ENCODE results near the gene MIER2.
A peak's percentile ranks its signal among the peaks of the same experiment; 100 is the strongest.

MIER2 gene

DNA sequence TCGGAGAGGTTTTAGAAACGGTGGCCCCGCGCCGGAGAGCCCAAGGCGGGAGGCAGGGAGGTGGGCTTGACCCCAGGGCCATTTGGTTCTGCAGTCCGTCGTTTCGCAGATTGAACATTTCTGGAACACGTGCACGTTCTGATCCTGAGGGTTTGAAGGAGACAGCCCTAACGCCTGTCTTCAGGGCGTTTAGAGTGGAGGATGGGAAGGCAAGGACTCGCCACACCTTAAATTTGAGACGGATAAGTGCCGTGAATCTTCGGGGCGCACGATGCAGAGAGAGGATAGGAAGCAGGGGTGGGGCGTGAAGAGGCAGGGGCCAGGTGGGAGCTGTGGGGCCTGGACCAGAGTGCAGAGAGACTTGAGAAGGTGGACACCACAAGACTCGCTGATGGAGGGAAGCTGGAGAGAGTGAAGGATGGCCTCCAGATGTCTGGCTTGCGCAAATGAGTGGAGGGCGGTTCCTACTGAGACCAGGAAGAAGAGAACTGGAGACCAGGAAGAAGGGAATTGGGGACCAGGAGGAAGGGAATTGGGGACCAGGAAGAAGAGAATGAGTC, 804 bp upstream of the MIER2 start:
- no peak overlapping the region for H3K27ac ChIP-seq

DNA sequence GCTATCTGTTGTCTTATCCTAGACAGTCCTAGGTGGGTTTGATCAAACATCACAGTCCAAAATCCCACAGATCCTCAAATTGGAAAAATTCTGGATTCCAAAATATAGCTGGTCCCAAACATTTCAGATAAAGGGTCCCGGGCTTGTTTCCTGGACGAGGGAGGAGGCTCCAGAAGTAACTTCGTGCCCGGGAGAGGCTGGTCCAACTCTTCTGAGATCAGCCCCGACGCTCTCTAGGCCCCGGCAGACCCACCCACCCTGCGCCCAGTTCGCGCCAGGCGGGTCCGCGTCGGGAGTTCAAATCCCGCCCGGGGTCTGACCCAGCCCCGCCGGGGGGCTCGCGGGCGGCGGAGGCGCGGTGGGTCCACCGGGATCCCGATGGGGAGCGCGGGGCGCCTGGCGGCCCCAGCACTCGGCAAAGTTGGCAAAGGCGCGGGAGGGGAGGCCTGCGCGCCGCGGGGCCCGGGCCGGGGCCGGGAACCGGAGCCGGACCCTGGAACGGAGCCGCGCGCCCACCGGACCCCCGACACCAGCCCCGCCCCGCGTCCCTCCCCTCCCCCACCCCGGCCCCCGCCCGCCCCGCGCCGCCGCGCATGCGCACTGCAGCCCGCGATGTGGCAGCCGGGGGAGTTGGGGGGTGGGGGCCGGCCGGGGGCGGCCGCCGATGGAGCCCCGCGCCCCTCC, 513 bp downstream of the MIER2 start:
- H3K27ac ChIP-seq = peak overlapping the region; percentile 53 to 83 (median 71); a peak in 20 of 22 replicates

More for the DNA sequence above, 804 bp upstream of the MIER2 start:
- Histone ChIP-seq H4K20me1 (peaks cover 0 to 34% (median 21%) of the 10 kb centered on the region in 11 experiments; a peak in 15 of 22 replicates), H3K27me3 (no peaks in the 10 kb centered on the region), H3K4me1 (peaks cover 26 to 34% (median 33%) of the 10 kb centered on the region in 10 experiments), H3K36me3 (peaks cover 0 to 13% (median 2%) of the 10 kb centered on the region in 11 experiments; a peak in 7 of 22 replicates), H3K9me3 (replicated peaks in 1 of 11) (peaks cover 0 to 28% (median 5%) of the 10 kb centered on the region in 11 experiments; a peak in 12 of 22 replicates), H3K4me2 (peak overlapping the region in 4 of 11 experiments; percentile 21 to 53 (median 41); a peak in 1 of 22 replicates), H3K4me3 (peak overlapping the region in 1 of 10 experiments; percentile 40; a peak in 1 of 20 replicates), H3K9ac (no peak overlapping the region)
- no peak for TF ChIP-seq Cebpa-rat (IDR thresholded peaks at IDR 0.05)

DNA sequence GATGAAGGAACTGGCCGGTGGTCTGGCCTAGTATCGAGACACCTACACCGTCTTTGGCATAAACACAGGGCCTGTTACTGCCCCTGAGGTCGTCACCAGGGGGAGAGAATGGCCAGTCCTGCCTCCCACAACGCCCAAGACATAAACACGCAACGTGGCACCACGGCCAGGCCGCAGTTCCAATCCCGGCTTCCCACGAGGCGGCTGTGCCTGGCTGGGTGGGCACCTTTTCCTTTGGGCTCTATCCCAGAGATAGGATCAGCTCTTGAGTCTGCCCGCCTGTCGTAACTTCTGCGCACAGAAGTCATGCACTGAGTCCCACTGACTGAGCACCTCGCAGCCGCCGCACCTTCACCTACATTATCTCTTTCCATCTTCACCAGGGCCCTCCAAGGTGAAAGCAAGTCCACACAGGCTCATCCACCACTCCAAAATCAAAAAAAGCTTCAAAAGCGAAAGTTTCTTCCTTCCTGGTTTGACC, 1.1 kb downstream of the MIER2 start:
- peaks cover 31 to 41% (median 37%) of the 10 kb centered on the region in 10 experiments for H3K4me1 ChIP-seq
- H3K9ac ChIP-seq = peak overlapping the region; percentile 76 to 85 (median 81)
- peaks cover 0 to 38% (median 25%) of the 10 kb centered on the region in 11 experiments; a peak in 15 of 22 replicates for H4K20me1 ChIP-seq
- peak overlapping the region; percentile 54 to 77 (median 67) for H3K4me3 ChIP-seq
- TF ChIP-seq Cebpa-rat (IDR thresholded peaks at IDR 0.05) = no peak
- H3K9me3 ChIP-seq (replicated peaks in 1 of 11) = peaks cover 0 to 42% (median 21%) of the 10 kb centered on the region in 11 experiments; a peak in 18 of 22 replicates
- no peaks in the 10 kb centered on the region for H3K27me3 ChIP-seq
- H3K4me2 ChIP-seq = peak overlapping the region; percentile 75 to 95 (median 84)
- peaks cover 0 to 25% (median 16%) of the 10 kb centered on the region in 11 experiments; a peak in 15 of 22 replicates for H3K36me3 ChIP-seq
- H3K27ac ChIP-seq = peak overlapping the region; percentile 53 to 83 (median 71); a peak in 17 of 22 replicates

More for the DNA sequence above, 513 bp downstream of the MIER2 start:
- peaks cover 0 to 24% (median 14%) of the 10 kb centered on the region in 11 experiments; a peak in 15 of 22 replicates for H3K36me3 ChIP-seq
- H3K4me3 ChIP-seq = peak overlapping the region; percentile 54 to 77 (median 67)
- TF ChIP-seq Cebpa-rat (IDR thresholded peaks at IDR 0.05) = no peak
- H3K4me2 ChIP-seq = peak overlapping the region; percentile 75 to 95 (median 84)
- peak overlapping the region; percentile 76 to 85 (median 81) for H3K9ac ChIP-seq
- H3K9me3 ChIP-seq (replicated peaks in 1 of 11) = peaks cover 0 to 39% (median 15%) of the 10 kb centered on the region in 11 experiments; a peak in 16 of 22 replicates
- peaks cover 31 to 38% (median 35%) of the 10 kb centered on the region in 10 experiments for H3K4me1 ChIP-seq
- H3K27me3 ChIP-seq = no peaks in the 10 kb centered on the region
- peaks cover 0 to 38% (median 25%) of the 10 kb centered on the region in 11 experiments; a peak in 15 of 22 replicates for H4K20me1 ChIP-seq

DNA sequence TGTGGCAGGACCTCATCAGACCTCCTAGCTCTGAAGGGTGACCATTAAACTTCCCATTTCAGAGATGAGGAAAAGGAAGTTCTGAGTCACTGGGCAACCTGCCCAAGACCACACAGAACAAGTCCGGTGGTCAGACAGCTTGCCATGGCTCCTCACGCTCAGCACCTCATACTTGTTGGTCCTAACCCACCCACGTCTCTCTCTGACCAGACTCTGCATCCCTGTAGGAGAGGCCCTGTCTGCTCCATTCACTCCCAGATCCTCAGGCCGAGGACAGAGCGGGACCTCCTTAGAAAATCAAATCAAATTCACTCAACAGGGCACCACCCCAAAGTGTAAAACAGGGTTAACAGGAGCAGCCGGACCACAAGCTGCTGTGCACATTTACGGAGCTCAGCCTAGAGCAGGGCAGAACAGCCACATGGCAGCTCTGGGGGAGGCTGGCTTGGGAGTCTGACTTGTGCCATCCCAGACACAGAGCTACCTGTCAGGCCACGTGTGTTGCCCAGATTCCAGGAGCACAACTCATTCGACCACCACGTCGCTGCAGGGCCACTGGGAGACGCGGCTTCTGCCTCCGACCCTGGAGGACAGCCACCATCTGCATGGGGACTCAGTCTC, 1.7 kb downstream of the MIER2 start:
- no peak for TF ChIP-seq Cebpa-rat (IDR thresholded peaks at IDR 0.05)
- H3K27ac ChIP-seq = peak overlapping the region in 6 of 11 experiments; percentile 50 to 83 (median 70); a peak in 6 of 22 replicates
- peaks cover 0 to 26% (median 16%) of the 10 kb centered on the region in 11 experiments; a peak in 15 of 22 replicates for H3K36me3 ChIP-seq
- peak overlapping the region; percentile 54 to 77 (median 67); a peak in 18 of 20 replicates for H3K4me3 ChIP-seq
- H3K4me1 ChIP-seq = peaks cover 31 to 46% (median 39%) of the 10 kb centered on the region in 10 experiments
- peak overlapping the region; percentile 75 to 95 (median 84) for H3K4me2 ChIP-seq
- H4K20me1 ChIP-seq = peaks cover 0 to 38% (median 25%) of the 10 kb centered on the region in 11 experiments; a peak in 15 of 22 replicates
- H3K27me3 ChIP-seq = no peaks in the 10 kb centered on the region
- peaks cover 0 to 43% (median 19%) of the 10 kb centered on the region in 11 experiments; a peak in 18 of 22 replicates for H3K9me3 ChIP-seq (replicated peaks in 1 of 11)
- peak overlapping the region; percentile 15 to 85 (median 81); a peak in 14 of 22 replicates for H3K9ac ChIP-seq

DNA sequence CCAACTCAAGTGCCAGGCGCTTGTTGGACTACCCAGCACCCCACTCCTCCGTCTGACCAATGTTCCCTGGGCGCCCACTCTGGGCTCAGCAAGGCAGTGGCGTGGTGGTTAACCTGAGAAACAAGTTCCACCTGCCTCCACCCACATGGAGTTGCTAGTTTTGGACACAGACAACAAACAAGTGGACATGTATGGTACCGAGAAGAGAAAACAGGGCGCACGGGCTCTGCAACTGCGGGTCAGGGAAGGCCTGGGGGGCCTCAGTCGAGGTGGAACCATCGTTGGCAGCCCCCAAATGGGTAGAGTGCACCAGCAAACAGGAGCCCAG, 2.5 kb downstream of the MIER2 start:
- peaks cover 0 to 38% (median 25%) of the 10 kb centered on the region in 11 experiments; a peak in 15 of 22 replicates for H4K20me1 ChIP-seq
- peak overlapping the region in 3 of 11 experiments; percentile 15 to 32 (median 24); a peak in 4 of 22 replicates for H3K27ac ChIP-seq
- H3K4me1 ChIP-seq = peaks cover 31 to 48% (median 39%) of the 10 kb centered on the region in 10 experiments
- H3K9me3 ChIP-seq (replicated peaks in 1 of 11) = peaks cover 0 to 51% (median 24%) of the 10 kb centered on the region in 11 experiments; a peak in 18 of 22 replicates
- TF ChIP-seq Cebpa-rat (IDR thresholded peaks at IDR 0.05) = no peak
- H3K4me2 ChIP-seq = peak overlapping the region; percentile 75 to 95 (median 84)
- peaks cover 0 to 26% (median 16%) of the 10 kb centered on the region in 11 experiments; a peak in 15 of 22 replicates for H3K36me3 ChIP-seq
- H3K27me3 ChIP-seq = no peaks in the 10 kb centered on the region
- H3K4me3 ChIP-seq = peak overlapping the region in 6 of 10 experiments; percentile 12 to 77 (median 67); a peak in 8 of 20 replicates
- peak overlapping the region in 3 of 11 experiments; percentile 51 to 81 (median 76); a peak in 4 of 22 replicates for H3K9ac ChIP-seq

DNA sequence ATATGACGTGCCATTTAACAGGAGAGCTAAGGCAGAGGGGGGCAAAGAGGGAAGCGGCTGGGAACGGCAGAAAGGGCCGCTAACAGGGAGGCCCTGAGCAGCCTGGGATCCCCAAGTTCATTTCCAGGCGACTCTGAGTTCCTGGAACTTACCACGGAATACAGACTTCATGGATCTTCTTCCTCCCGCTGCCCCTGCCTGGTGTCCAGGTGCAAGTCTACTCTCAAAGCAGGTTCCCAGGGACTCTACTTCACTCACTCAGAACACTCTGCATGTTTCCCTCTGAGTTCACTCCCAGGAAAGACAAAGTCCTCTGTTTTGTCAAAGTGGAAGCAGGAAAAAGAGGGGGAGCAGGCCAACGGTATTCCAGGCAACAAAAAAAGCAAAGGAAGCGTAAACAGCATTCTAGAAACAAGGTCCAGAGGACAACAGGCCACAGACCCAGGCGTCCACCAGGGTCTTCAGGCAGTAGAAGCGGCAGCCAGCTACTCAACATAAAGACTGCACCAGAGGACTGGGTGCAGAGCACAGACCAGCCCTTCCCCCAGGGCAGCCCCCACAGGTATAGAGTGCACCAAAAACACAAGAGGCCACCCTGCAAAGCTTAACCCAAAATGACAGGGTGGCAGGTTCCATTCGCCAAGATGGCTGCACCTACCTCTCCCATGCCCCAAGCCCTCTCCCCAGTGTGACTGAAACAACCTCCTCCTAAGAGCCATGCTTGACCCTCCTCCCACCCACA, 3.0 kb downstream of the MIER2 start:
- Histone ChIP-seq H3K9me3 (replicated peaks in 1 of 11) (peaks cover 0 to 54% (median 24%) of the 10 kb centered on the region in 11 experiments; a peak in 18 of 22 replicates), H4K20me1 (peaks cover 0 to 41% (median 26%) of the 10 kb centered on the region in 11 experiments; a peak in 15 of 22 replicates), H3K27me3 (no peaks in the 10 kb centered on the region), H3K4me2 (peak overlapping the region; percentile 75 to 95 (median 84)), H3K4me1 (peaks cover 31 to 48% (median 39%) of the 10 kb centered on the region in 10 experiments), H3K9ac (peak overlapping the region in 1 of 11 experiments; percentile 51; a peak in 1 of 22 replicates), H3K4me3 (peak overlapping the region in 5 of 10 experiments; percentile 12 to 77 (median 67); a peak in 5 of 20 replicates), H3K36me3 (peaks cover 0 to 26% (median 17%) of the 10 kb centered on the region in 11 experiments; a peak in 15 of 22 replicates), H3K27ac (peak overlapping the region in 3 of 11 experiments; percentile 15 to 32 (median 24); a peak in 2 of 22 replicates)
- TF ChIP-seq Cebpa-rat (IDR thresholded peaks at IDR 0.05) = no peak

DNA sequence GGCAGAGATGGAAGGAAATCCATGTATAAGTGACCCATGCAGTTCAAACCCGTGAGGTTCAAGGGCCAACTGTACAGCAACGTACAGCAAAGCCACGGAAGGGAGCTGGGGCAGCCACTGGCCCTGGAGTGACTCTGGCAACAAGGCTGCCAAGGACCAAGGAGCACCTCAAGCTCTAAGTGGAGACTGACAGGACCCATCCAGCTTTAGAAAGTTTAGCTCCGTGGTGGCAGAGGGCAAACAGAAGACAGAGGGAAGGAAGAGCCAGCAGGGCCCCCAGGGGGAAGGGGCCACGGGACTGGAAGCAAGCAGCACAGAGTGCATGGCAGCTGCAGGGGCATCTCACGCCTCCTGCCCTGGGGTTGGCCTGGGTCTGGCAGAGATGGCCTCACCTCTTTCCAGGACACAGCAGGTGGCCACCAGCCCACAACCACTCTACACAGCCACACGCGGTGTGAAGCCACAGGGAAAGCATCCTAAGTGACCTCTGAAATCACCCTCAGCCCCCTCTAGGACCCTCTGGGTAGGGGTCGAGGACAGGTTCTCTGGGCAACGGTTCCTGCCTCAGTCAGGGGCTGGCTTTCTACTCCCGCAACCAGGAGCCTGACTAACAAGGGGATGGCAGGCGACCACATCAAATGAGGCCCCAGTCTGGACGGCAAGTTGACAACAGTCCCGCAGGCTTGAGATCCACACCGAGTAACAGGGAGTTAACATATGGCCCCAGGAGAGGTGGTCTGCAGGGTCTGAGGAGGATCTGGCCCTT, 3.8 kb downstream of the MIER2 start:
- peaks cover 6 to 49% (median 33%) of the 10 kb centered on the region in 11 experiments; a peak in 16 of 22 replicates for H4K20me1 ChIP-seq
- peaks cover 0 to 52% (median 24%) of the 10 kb centered on the region in 11 experiments; a peak in 18 of 22 replicates for H3K9me3 ChIP-seq (replicated peaks in 1 of 11)
- peak overlapping the region; percentile 41 to 95 (median 83); a peak in 20 of 22 replicates for H3K4me2 ChIP-seq
- no peak for TF ChIP-seq Cebpa-rat (IDR thresholded peaks at IDR 0.05)
- no peaks in the 10 kb centered on the region for H3K27me3 ChIP-seq
- no peak overlapping the region for H3K27ac ChIP-seq
- H3K36me3 ChIP-seq = peaks cover 0 to 33% (median 17%) of the 10 kb centered on the region in 11 experiments; a peak in 18 of 22 replicates
- peaks cover 31 to 48% (median 39%) of the 10 kb centered on the region in 10 experiments for H3K4me1 ChIP-seq
- H3K4me3 ChIP-seq = no peak overlapping the region
- H3K9ac ChIP-seq = no peak overlapping the region

All from BLaER1 treated with 17β-estradiol and CSF1 and Interleukin-3, amounts not matched to agents 10 nM and 100 nM (cell line).